ENCODE results near the gene NTM. TPM values are rescaled to one million over a fixed set of nuclear protein-coding genes. Genes with fewer than 3 reads are reported as not detected.

Gene NTM
- total and polyA plus RNA-seq, 2 donors (not counting 3 experiments of a cell fraction or from before 2014, with no cell fraction given) = 1.00 to 1.1 TPM

DNA sequence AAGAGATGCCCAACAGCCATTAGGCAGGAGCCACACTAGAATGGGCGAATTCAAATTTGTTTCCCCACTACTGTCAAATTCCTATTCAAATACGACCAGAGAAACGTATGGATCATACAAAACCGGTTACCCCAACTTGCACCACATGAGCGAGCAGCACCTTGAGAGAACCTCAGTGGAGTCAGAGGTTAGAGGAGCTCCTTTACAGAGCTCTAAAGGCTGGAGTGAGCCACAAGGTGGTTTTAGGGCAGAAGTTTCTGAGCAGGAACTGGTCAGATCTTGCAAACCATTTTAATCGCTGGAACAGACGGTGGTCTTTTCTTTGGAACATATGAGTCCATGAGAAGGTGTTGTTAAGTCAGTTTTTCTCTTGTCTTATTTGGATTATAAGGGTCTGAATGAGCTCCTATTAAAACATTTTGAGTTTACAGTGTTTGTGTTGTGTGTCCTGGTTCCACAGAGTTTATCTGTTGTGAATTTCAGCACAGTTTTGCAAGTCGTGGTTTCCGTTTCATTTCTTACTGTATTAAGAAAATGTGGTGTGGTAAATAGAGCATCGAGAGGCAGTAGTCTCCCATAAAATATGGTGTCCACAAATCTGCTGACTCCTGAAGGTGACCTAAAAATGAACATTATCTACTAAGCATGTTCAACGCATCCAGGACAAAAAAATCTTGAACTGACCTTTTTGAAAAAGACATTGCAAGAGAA, 471.7 kb downstream of the NTM start:
- H3K4me2 ChIP-seq (ENCODE audit: insufficient read depth, low read length) = no peak overlapping the region
- dilution Hi-C loops (cut with MboI; ENCODE audit: extremely low pct_ligation_motif_present, low sequenced_read_pairs) (no loop called here), intact Hi-C loops (cut with micrococcal nuclease) (no loop called here)
- no peaks in the 10 kb centered on the region for H3K9me3 ChIP-seq (replicated peaks; ENCODE audit: control insufficient read depth, insufficient read depth, low read length)
- H3K4me1 ChIP-seq (ENCODE audit: control insufficient read depth, extremely low read depth, insufficient read depth, low read length) = peaks cover 23% of the 10 kb centered on the region
- H3K4me3 ChIP-seq (replicated peaks in 1 of 3; ENCODE audit: insufficient read depth in 1 of 3, low read depth in 1 of 3, low read length in 3 of 3) = no peak overlapping the region
- BruUV-seq (replicated peaks) = no TSS peak
- H3K27ac ChIP-seq (ENCODE audit: insufficient read depth, low read depth, low read length) = no peak overlapping the region
- no peak overlapping the region for H2AFZ ChIP-seq (ENCODE audit: low read depth, low read length)
- H3K36me3 ChIP-seq (ENCODE audit: control insufficient read depth in 2 of 2, extremely low read depth in 1 of 2, insufficient read depth in 2 of 2, low read length in 2 of 2) = no peaks in the 10 kb centered on the region
- POLR2A ChIA-PET = no interaction called here
- no peak overlapping the region for H3K9ac ChIP-seq (replicated peaks; ENCODE audit: extremely low read depth, insufficient read depth, low read length)
- TF ChIP-seq FOS (IDR thresholded peaks at IDR 0.05; ENCODE audit: borderline replicate concordance, insufficient read depth, low read length) (no peak), JUN (IDR thresholded peaks at IDR 0.05; ENCODE audit: borderline replicate concordance, insufficient read depth, insufficient read length, low read depth) (no peak)
- H4K20me1 ChIP-seq (replicated peaks; ENCODE audit: control insufficient read depth, extremely low read depth, insufficient read depth, low read length) = no peaks in the 10 kb centered on the region
- CTCF ChIA-PET = interaction anchor here (0.5 to 1.9 kb wide), 7 partner anchors 9 to 147 kb away, joined by 3 to 9 read pairs (median 3); no protein-coding TSS in a partner anchor
- no peaks in the 10 kb centered on the region for H3K9me1 ChIP-seq (replicated peaks; ENCODE audit: control insufficient read depth, extremely low read depth, insufficient read depth, low read length)
- H3K79me2 ChIP-seq (ENCODE audit: control insufficient read depth, insufficient read depth, low read length) = no peaks in the 10 kb centered on the region
- DNase-seq (ENCODE audit: low read depth, low spot score) (no peak), FAIRE-seq (no peak)
- H3K27me3 ChIP-seq (ENCODE audit: control insufficient read depth in 2 of 2, insufficient read depth in 2 of 2, low read length in 2 of 2) = no peaks in the 10 kb centered on the region

DNA sequence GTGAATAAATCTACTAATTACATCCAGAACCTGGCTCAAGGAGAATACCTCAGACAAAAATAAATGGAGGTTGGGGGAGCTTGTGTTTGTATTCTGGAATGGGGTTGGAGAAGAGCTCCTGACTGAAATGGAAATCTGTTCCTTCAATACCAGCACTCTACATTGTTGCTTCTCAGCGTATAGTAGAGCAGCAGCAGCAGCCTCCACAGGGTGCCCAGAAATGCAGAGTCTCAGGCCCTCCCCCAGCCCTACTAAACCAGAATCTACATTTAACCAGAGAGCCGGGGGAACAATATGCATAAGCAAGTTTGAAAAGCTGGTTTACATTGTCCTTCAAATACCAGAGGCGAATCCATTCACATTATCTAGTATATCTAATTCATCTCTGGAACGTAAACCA, 474.8 kb downstream of the NTM start:
- Histone ChIP-seq H4K20me1 (replicated peaks; ENCODE audit: control insufficient read depth, extremely low read depth, insufficient read depth, low read length) (no peaks in the 10 kb centered on the region), H3K9ac (replicated peaks; ENCODE audit: extremely low read depth, insufficient read depth, low read length) (no peak overlapping the region), H3K36me3 (ENCODE audit: control insufficient read depth in 2 of 2, extremely low read depth in 1 of 2, insufficient read depth in 2 of 2, low read length in 2 of 2) (no peaks in the 10 kb centered on the region), H3K4me2 (ENCODE audit: insufficient read depth, low read length) (no peak overlapping the region), H3K27me3 (ENCODE audit: control insufficient read depth in 2 of 2, insufficient read depth in 2 of 2, low read length in 2 of 2) (no peaks in the 10 kb centered on the region), H3K79me2 (ENCODE audit: control insufficient read depth, insufficient read depth, low read length) (no peaks in the 10 kb centered on the region), H2AFZ (ENCODE audit: low read depth, low read length) (no peak overlapping the region), H3K9me1 (replicated peaks; ENCODE audit: control insufficient read depth, extremely low read depth, insufficient read depth, low read length) (no peaks in the 10 kb centered on the region), H3K27ac (ENCODE audit: insufficient read depth, low read depth, low read length) (no peak overlapping the region), H3K9me3 (replicated peaks; ENCODE audit: control insufficient read depth, insufficient read depth, low read length) (no peaks in the 10 kb centered on the region), H3K4me1 (ENCODE audit: control insufficient read depth, extremely low read depth, insufficient read depth, low read length) (peaks cover 11% of the 10 kb centered on the region), H3K4me3 (replicated peaks in 1 of 3; ENCODE audit: insufficient read depth in 1 of 3, low read depth in 1 of 3, low read length in 3 of 3) (no peak overlapping the region)
- dilution Hi-C loops (cut with MboI; ENCODE audit: extremely low pct_ligation_motif_present, low sequenced_read_pairs) = no loop called here
- no peak for TF ChIP-seq EZH2 (IDR thresholded peaks at IDR 0.05; ENCODE audit: borderline replicate concordance, low read depth, low read length, severe bottlenecking)
- no peak for TF ChIP-seq JUN (IDR thresholded peaks at IDR 0.05; ENCODE audit: borderline replicate concordance, insufficient read depth, insufficient read length, low read depth)
- no peak for TF ChIP-seq FOS (IDR thresholded peaks at IDR 0.05; ENCODE audit: borderline replicate concordance, insufficient read depth, low read length)
- TF ChIP-seq MYC (IDR thresholded peaks at IDR 0.05; ENCODE audit: low read depth, low read length) = no peak
- TF ChIP-seq POLR2A (IDR thresholded peaks at IDR 0.05; ENCODE audit: low read depth, low read length) = no peak
- TF ChIP-seq, protein P1, sequence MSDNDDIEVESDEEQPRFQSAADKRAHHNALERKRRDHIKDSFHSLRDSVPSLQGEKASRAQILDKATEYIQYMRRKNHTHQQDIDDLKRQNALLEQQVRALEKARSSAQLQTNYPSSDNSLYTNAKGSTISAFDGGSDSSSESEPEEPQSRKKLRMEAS (IDR thresholded peaks at IDR 0.05; ENCODE audit: insufficient read depth, insufficient read length) = no peak
- no peak for TF ChIP-seq POLR2AphosphoS5 (IDR thresholded peaks at IDR 0.05; ENCODE audit: insufficient read depth, low read depth, low read length)
- TF ChIP-seq, protein P2, sequence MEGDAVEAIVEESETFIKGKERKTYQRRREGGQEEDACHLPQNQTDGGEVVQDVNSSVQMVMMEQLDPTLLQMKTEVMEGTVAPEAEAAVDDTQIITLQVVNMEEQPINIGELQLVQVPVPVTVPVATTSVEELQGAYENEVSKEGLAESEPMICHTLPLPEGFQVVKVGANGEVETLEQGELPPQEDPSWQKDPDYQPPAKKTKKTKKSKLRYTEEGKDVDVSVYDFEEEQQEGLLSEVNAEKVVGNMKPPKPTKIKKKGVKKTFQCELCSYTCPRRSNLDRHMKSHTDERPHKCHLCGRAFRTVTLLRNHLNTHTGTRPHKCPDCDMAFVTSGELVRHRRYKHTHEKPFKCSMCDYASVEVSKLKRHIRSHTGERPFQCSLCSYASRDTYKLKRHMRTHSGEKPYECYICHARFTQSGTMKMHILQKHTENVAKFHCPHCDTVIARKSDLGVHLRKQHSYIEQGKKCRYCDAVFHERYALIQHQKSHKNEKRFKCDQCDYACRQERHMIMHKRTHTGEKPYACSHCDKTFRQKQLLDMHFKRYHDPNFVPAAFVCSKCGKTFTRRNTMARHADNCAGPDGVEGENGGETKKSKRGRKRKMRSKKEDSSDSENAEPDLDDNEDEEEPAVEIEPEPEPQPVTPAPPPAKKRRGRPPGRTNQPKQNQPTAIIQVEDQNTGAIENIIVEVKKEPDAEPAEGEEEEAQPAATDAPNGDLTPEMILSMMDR (IDR thresholded peaks at IDR 0.05; ENCODE audit: extremely low read depth in 1 of 2, insufficient read depth in 1 of 2, low read depth in 1 of 2, low read length in 2 of 2) = no peak
- no peak for TF ChIP-seq GATA2 (IDR thresholded peaks at IDR 0.05; ENCODE audit: insufficient read depth, insufficient read length, low read depth, low read length)
- DNase-seq (ENCODE audit: low read depth, low spot score) (no peak), FAIRE-seq (no peak)
- no TSS peak for BruUV-seq (replicated peaks)
- intact Hi-C loops (cut with micrococcal nuclease) = no loop called here
- POLR2A ChIA-PET = no interaction called here
- CTCF ChIA-PET = interaction anchor here (1.2 to 1.8 kb wide), 2 partner anchors 97 to 151 kb away, joined by 4 to 6 read pairs; no protein-coding TSS in a partner anchor

Measured in endothelial cell of umbilical vein (primary cell).